GM18868 (cell line): Measurements from ENCODE around the gene MPST.
A peak's percentile ranks its signal among the peaks of the same experiment; 100 is the strongest.

Source experiments
- ATAC-seq: cut with Tn5 transposase; IDR thresholded peaks from one replicate; pipeline ENCODE4 v1.9.1; 2021; ENCODE audit warnings: mild to moderate bottlenecking, moderate library complexity; ENCODE audit not compliant: unreplicated experiment

The MPST gene

DNA sequence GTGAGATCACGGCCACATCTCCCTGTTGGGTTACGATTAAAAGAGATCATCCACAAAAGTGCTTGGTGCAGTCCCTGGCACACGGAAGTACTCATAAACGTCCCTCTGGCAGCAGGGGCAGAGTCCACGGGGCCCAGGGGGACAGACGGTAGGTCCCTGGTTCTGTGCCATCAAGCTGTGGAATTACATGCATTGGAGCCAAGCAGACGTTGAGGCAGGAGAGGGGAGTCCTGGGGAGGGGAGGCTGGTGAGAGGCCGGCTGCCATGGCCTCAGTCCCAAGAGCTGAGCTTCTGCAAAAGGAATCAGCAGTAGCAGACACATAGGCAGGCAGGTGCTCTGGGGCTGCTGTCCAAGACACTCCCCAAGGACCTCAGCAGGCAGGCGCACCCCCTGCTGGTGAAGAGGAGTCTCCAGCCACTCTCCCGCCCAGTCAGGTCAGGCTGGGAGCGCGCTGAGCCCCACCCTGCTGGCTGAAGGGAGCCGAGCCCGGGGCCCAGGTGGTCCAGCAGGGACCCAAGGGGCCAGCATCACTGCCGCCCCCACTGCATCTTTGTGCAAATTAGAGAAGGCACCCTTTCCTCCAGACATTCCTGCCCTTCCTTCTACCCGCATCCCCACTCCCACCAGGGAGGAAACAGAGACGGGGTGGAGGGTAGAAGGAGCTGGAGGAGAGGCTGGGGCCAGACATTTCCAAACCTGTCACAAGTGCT lies 24.4 kb downstream of the MPST start:
- ATAC-seq, result peak; percentile 41

DNA sequence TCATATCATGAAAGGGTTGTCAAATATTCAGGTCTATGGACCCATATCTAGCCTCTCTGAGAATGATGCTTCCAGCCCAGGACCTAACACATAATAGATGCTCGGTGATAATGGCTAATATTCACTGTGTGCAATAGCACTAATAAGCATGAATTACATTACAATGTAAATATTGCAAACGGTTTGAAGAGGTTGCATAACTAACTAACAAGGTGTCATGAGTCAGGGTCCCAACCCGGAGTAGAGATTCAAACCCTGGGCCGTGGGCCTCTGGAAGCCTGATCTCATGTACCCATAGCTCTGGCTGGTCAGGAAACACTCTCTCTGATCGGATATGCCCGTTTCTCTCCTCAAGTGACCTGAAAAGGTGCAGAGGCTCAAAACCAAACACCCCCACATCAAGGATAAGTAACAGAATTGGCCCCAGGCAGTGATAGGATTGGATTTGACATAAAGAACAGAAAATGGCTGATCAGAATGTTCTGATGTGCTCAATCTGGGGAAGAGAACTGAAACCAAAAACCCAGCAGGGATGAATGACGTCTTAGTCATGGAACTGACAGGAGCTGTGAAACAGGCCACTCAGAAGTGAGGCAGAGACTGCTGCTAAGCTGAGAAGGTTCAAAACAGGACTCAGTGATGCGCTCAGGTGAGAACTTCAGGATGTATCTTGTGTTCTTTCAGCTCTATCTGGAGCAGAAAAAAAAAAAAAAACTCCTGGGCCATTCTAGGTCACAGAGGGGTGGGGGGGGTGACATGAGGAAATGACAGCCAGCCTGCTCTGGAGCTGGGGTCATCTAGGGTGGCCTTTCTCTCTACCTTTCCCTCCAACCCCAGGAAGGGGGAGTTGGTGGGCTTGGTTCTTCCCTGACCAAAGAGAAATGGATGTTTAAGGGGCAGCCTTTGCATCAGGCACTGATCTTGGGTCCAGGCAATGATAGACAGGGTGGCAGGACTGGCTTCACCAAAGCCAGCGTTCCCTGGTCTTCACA lies 25.4 kb downstream of the MPST start:
- ATAC-seq, result no peak

- ATAC-seq, result no peak
These were observed 26.4 kb downstream of the MPST start for GRCh38 chr22:37045958-37046357.

DNA sequence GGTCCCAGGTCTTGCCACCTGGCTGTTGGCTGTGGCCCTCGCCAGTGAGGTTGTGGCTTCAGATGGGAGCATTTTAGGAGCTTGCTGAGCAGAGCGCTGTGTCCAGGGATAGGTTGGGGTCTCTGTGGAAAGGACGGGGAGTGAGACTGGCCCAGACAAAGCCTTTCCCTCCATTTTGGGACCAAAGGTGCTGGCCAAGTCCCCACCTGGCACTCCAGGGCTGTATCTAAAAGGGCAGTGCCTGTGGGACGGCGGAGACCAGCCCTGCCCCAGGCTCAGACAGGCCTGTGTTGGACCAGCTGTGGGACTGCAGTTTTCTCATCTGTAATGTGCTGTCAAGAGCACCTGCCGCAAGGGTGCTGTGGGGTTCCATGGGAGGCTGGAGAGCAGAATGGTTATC lies 27.0 kb downstream of the MPST start:
- ATAC-seq, result no peak

DNA sequence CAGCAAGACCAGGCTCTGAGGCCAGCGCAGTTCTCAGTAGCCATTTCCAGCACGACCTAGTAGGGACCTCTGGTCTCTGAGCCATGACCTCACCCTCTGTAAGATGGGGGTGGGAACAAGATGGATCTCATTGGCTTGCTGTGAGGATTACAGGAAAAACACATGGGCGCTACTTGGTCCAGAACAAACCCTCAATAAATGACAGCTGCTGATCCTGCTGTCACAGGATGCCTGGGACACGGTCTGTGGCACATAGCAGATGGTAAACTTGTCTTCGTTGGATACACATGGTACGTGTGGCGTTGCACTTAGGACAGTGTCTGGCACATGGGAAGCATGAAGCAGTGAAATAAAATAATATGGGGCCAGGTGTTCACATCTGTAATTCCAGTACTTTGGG lies 27.5 kb downstream of the MPST start:
- no peak for ATAC-seq

DNA sequence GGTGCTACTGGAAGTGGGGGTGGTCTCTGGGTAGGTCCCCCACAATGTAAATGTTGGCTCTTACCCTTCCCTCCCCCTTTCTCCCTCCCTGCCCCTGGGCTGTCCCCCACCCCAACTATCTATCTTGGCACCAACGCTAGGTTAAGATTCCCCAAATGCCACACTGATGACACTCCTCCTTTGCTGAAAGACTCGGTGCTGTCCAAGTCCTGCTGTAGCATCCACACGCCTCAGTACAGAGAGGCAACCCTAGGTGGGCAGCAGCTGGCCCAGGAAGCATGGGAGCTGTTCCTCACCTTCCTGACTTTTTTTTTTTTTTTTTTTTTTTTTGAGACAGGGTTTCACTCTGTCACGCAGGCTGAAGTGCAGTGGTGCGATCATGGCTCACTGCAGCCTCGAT lies 28.6 kb downstream of the MPST start:
- no peak for ATAC-seq

DNA sequence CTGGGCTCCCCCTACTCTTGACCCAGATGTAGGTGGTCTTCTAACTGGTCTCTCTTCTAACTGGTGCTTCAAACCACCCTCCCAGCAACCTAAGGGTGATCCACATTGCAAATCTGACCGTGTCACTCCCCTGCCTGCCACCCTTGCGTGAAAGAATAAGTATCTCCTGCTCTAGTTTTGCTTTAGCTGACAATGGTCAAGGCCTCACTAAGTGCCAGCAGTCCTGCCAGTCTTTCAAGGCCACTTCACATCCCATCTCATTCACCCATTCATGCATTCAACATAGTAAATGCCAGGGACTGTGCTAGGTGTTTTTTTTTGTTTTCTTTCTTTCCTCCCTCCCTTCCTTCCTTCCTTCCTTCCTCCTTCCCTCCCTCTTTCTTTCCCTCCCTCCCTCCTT lies 29.7 kb downstream of the MPST start:
- no peak for ATAC-seq

DNA sequence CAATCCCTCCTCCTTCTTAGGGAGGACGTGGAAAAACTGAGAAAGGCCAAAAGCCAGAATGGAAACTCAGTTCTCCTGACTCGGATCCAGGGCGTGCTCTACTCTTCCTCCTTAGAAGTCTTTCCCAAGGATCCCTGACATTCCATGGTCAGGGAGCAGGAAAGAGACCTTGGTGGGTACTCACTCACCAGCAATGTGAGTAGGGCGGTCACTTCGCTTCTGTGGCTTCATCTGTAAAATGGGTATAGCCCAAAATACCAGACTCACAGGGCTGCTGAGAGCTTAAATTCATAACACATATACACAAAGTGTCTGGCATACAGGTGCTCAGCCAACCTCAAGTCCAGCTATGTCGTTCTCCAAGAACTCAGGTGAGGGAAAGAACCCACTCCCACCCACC lies 31.4 kb downstream of the MPST start:
- ATAC-seq, result no peak

- ATAC-seq, result peak; percentile 71
These were observed 32.1 kb downstream of the MPST start, which contains the start of gene KCTD17 for GRCh38 chr22:37051391-37052385. KCTD17 (plus strand) TSS chr22:37051742; CDS start chr22:37051761, 19 bp downstream.

DNA sequence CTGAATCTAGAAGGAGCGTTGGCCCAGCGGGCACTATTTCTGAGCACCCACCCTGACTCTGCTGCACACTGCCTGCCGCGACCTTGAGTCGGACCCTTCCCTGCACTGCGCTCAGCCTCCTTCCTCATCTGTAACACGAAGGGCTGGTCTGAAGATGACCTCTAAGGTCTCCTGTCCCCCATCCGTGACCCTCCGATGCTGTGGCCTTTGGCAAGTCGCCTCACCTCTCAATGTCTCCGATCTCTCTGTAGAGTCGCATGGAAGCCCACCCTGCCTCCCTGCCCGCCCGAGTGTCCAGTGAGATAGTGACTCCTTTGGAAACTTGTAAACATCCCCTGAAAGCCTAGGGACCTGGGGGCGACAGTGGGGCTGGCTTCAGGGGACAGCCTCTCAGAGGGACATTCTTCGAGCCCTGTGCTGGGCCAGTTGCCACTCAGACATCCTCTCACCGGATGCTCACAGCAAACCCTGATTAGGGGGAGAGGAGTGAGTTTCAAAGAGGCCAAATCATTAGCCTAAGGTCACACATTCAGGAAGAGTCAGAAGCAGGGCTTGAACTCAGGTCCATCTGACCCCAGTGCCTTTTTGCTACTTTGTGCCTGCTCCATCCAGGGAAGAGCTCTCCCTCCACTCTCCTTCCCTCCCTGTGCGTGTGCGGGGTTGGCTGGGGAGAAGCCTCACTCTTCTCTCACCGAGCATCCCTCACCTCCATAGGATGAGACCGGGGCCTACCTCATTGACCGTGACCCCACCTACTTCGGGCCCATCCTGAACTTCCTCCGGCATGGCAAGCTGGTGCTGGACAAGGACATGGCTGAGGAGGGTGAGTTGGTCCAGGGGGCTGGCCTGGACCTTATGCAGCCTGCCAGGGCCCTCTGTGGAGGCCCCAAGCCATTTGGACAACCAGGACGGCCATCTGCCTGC lies 33.1 kb downstream of the MPST start:
- ATAC-seq, result no peak

- ATAC-seq, result no peak
These were observed 33.9 kb downstream of the MPST start for GRCh38 chr22:37053310-37054055.

DNA sequence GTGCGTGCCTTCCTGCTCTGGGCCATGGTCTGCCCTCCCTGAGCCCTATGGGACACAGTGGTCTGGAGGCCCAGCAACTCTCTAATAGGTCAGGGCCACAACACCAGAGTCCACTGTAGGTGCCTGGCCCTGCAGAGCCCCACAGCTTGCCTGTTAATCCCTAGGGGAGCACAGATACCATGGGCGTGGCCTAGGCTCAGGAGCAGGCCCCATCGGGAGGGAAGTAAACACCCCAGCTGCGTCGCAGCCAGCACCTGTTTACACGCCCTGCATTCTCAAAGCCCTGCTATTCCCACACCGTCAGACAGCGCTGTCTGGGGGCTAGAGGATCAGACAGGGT lies 34.5 kb downstream of the MPST start:
- no peak for ATAC-seq

DNA sequence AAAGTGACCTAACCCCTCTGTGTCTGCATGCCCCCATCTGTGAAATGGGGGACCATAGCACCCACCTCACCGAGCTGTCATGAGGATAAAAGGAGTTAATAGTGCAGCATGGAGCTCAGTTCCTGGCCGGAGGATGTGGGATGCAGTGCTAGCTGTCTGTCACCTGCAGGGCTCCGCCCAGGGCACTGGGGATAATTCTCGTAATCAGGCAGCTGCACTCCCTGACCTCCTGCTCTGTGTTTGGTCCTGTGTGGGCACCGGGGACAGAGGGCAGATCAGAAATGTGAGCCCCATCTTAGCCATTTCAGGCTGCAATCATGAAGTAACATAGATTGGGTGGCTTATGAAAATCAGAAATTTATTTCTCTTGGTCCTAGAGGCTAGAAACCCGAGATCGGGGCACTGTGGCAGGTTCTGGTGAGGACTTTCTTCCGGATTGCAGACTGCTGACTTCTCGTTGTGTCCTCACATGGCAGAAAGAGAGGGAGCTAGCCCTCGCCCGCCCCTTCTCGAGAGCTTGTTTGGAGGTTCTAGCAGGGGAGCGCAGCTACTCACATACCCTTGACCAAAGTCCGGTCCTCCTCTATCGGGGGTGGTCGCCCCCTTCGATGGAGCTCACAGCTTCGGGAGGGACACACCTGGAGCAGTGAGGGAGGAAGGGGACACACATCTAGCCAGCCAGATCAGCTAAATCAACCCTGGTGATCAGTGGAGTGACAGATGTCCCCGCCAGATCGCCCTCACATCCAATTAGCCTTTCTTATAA lies 35.2 kb downstream of the MPST start:
- no peak for ATAC-seq

- ATAC-seq, result no peak
These were observed 36.7 kb downstream of the MPST start for GRCh38 chr22:37056246-37056645.

GRCh38 chr22:37057226-37057625 lies 37.7 kb downstream of the MPST start:
- no peak for ATAC-seq

DNA sequence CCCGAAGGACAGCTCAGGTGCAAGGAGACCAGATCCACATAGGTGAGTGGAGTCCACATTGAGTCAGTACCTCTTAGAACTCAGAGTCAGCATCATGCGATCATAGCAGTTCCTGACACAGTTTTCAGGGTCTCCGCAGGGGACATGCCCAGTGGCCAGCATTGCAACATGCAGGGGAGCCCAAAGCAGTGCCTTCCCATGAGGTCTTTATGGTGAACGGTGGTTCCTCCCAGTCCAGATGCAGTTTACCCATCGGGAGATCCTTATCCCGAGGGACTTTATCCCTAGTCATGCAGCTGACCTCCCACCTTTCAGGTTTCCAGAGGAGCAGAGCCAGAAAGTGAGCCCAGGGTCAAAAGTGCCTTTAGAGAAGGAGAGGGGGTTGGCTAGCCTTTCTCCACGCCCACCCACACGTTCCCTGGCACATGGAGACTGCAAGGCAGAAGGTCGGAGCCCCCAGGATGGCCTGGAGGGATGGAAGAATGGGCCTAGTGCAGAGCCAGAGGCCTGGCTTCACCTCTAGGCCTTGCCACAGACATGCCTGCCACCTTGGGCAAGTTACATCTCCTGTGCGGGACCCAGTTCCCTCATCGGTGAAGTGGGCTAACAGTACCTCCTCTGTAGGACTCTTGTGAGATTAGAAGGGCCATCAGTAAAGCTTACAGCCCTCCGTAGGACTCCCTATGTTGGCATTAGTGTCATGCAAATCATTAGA lies 38.4 kb downstream of the MPST start:
- no peak for ATAC-seq

DNA sequence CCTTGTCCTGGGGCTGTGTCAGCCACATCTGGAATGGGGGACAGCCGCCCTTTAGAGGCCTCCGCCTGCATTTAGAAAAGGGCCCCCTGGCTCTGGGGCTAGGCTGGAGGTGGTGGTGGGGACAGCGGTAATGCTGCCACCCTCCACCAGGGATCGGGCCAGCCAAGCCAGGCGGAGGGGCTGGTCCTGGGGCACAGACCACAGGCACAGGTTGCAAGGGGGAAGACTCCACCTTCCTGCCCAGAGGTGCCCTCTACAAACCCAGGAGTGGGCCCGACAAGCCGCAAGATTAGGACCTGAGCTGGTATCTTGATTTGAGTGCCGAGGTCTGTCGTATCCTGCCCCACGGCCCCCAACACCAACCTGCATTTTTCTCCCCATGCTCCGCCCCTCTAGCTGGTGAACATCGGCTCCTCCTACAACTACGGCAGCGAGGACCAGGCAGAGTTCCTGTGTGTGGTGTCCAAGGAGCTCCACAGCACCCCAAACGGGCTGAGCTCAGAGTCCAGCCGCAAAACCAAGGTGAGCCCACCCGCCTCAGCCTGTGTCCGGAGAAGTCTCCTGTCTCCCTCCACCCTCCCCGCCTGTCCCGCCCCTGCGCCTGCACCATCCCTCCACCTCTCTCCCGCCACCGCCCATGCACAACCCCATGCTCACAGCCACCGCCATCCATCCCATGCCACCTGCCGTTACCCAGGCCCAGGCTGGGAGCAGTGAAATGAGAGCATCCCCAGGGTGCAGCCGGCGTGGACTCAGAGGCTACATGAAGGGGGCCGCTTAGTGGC lies 39.6 kb downstream of the MPST start:
- ATAC-seq, result no peak
